ENCODE measurements around the gene B3GALT6.

The B3GALT6 gene

GRCh38 chr1:1202831-1203560, 29.0 kb upstream of the B3GALT6 start:
- peak; percentile 51 for DNase-seq

GRCh38 chr1:1203561-1204424, 28.2 kb upstream of the B3GALT6 start:
- DNase-seq = peak; percentile 40

GRCh38 chr1:1204425-1204920, 27.6 kb upstream of the B3GALT6 start:
- DNase-seq = no peak

GRCh38 chr1:1204998-1205768, 26.9 kb upstream of the B3GALT6 start:
- DNase-seq = no peak

GRCh38 chr1:1205769-1206375, 26.2 kb upstream of the B3GALT6 start:
- no peak for DNase-seq

GRCh38 chr1:1206376-1206965, 25.6 kb upstream of the B3GALT6 start, which contains the start of gene TNFRSF18:
TNFRSF18 (minus strand) TSS chr1:1206592; CDS start chr1:1206571, 21 bp downstream.
- no peak for DNase-seq

GRCh38 chr1:1206966-1207531, 25.0 kb upstream of the B3GALT6 start:
- DNase-seq = no peak

GRCh38 chr1:1207571-1207892, 24.5 kb upstream of the B3GALT6 start:
- no peak for DNase-seq

GRCh38 chr1:1208713-1209433, 23.2 kb upstream of the B3GALT6 start:
- DNase-seq = no peak

- peak; percentile 25 for DNase-seq
Measured at GRCh38 chr1:1210726-1211540, 21.1 kb upstream of the B3GALT6 start.

GRCh38 chr1:1211541-1212441, 20.2 kb upstream of the B3GALT6 start:
- DNase-seq = no peak

GRCh38 chr1:1212780-1213344, 19.2 kb upstream of the B3GALT6 start:
- DNase-seq = no peak

- DNase-seq = no peak
Measured at GRCh38 chr1:1213345-1214265, 18.4 kb upstream of the B3GALT6 start, which contains the start of gene TNFRSF4. TNFRSF4 (minus strand) TSS chr1:1214153; CDS start chr1:1214127, 26 bp downstream.

- DNase-seq = no peak
Measured at GRCh38 chr1:1215080-1215676, 16.9 kb upstream of the B3GALT6 start.

- no peak for DNase-seq
Measured at GRCh38 chr1:1215881-1216605, 16.0 kb upstream of the B3GALT6 start.
